ENCODE data around the gene FARSA. TPM values are rescaled to one million over a fixed set of nuclear protein-coding genes. Genes with fewer than 3 reads are reported as not detected.
A peak's percentile ranks its signal among the peaks of the same experiment; 100 is the strongest.

FARSA gene
- total RNA-seq, 4 donors from 2014 or later = 40.7 to 68.8 (median 62.3) TPM

GRCh38 chr19:12949363-12950283, 16.1 kb upstream of the FARSA start:
- DNase-seq = peak in 1 of 2 donors; percentile 60
- H3K4me1 ChIP-seq = peaks cover 50 to 54% of the 10 kb centered on the region in 2 donors
- no peaks in the 10 kb centered on the region for H3K9me3 ChIP-seq
- no peak for ATAC-seq
- intact Hi-C loops (cut with DNase I; ENCODE audit: low total_unique reads) (loop anchor here (10.0 kb wide), 1 partner anchor 895 kb away; no protein-coding TSS in a partner anchor), in situ Hi-C loops (cut with MboI; ENCODE audit: low sequenced_read_pairs in 4 of 4) (loop anchor here in 1 of 4 donors (25.0 kb wide), 1 partner anchor 313 kb away; no protein-coding TSS in a partner anchor)
- no peak overlapping the region for H3K4me3 ChIP-seq
- peaks cover 0 to 69% of the 10 kb centered on the region in 2 donors for H3K36me3 ChIP-seq
- no peaks in the 10 kb centered on the region for H3K27me3 ChIP-seq
- H3K27ac ChIP-seq = peak overlapping the region; percentile 57 to 99 (median 96)
- TF ChIP-seq CTCF (IDR thresholded peaks at IDR 0.05 in 4 of 5, conservative IDR thresholded peaks at IDR 0.05 in 1 of 5) = no peak
- TF ChIP-seq POLR2A (IDR thresholded peaks at IDR 0.05) = no peak

- Histone ChIP-seq H3K36me3 (peaks cover 0 to 71% of the 10 kb centered on the region in 2 donors), H3K27me3 (no peaks in the 10 kb centered on the region), H3K4me1 (peaks cover 43 to 47% of the 10 kb centered on the region in 2 donors), H3K4me3 (no peak overlapping the region), H3K27ac (peak overlapping the region; percentile 57 to 99 (median 96)), H3K9me3 (no peaks in the 10 kb centered on the region)
- in situ Hi-C loops (cut with MboI; ENCODE audit: low sequenced_read_pairs in 4 of 4) = no loop called here
- no peak for DNase-seq
- intact Hi-C loops (cut with DNase I; ENCODE audit: low total_unique reads) = loop anchor here (10.0 kb wide), 1 partner anchor 896 kb away; no protein-coding TSS in a partner anchor
- ATAC-seq = no peak
- TF ChIP-seq POLR2A (IDR thresholded peaks at IDR 0.05) = no peak
- TF ChIP-seq CTCF (IDR thresholded peaks at IDR 0.05 in 4 of 5, conservative IDR thresholded peaks at IDR 0.05 in 1 of 5) = no peak
Observed at GRCh38 chr19:12948612-12949362, 15.3 kb upstream of the FARSA start.

GRCh38 chr19:12947702-12948611, 14.4 kb upstream of the FARSA start:
- Histone ChIP-seq H3K36me3 (peaks cover 0 to 69% of the 10 kb centered on the region in 2 donors), H3K4me3 (peak overlapping the region in 1 of 4 donors; percentile 65), H3K4me1 (peaks cover 38 to 39% of the 10 kb centered on the region in 2 donors), H3K9me3 (no peaks in the 10 kb centered on the region), H3K27ac (peak overlapping the region; percentile 96 to 99 (median 98)), H3K27me3 (no peaks in the 10 kb centered on the region)
- DNase-seq (no peak), ATAC-seq (no peak)
- intact Hi-C loops (cut with DNase I; ENCODE audit: low total_unique reads) (loop anchor here (10.0 kb wide), 1 partner anchor 897 kb away; no protein-coding TSS in a partner anchor), in situ Hi-C loops (cut with MboI; ENCODE audit: low sequenced_read_pairs in 4 of 4) (no loop called here)
- TF ChIP-seq CTCF (IDR thresholded peaks at IDR 0.05 in 4 of 5, conservative IDR thresholded peaks at IDR 0.05 in 1 of 5) (no peak), POLR2A (IDR thresholded peaks at IDR 0.05) (no peak)
